Liver (tissue), 9 donors: Measurements from ENCODE around the gene ASTE1. TPM values are rescaled to one million over a fixed set of nuclear protein-coding genes. Genes with fewer than 3 reads are reported as not detected.

Source experiments
- DNase-seq: peaks from one replicate; pipeline ENCODE4 v3.0.0-alpha.2; 2017; ENCODE audit warnings: low spot score
- H3K27ac ChIP-seq, 2 donors: one replicate each; pipeline ENCODE4 v1.7.0; 2013; ENCODE audit warnings: inconsistent platforms in 2 of 2, low read length in 2 of 2, control low read depth in 1 of 2, low read depth in 1 of 2, mild to moderate bottlenecking in 1 of 2
- H3K27me3 ChIP-seq, 4 donors: one replicate each; pipeline versions ENCODE4 v1.6.1 to v1.7.0; 2013; ENCODE audit warnings: low read length in 3 of 4, inconsistent platforms in 1 of 4, mild to moderate bottlenecking in 1 of 4, moderate library complexity in 1 of 4; ENCODE audit not compliant: control insufficient read depth in 4 of 4, insufficient read depth in 4 of 4
- H3K36me3 ChIP-seq, 4 donors: one replicate each; pipeline versions ENCODE4 v1.6.1 to v1.7.0; 2013; ENCODE audit warnings: low read length in 3 of 4, mild to moderate bottlenecking in 3 of 4, low read depth in 1 of 4, moderate library complexity in 1 of 4; ENCODE audit not compliant: control insufficient read depth in 4 of 4, insufficient read depth in 3 of 4
- H3K4me1 ChIP-seq, 4 donors: one replicate each; pipeline versions ENCODE4 v1.6.1 to v1.7.0; 2013; ENCODE audit warnings: low read length in 3 of 4, mild to moderate bottlenecking in 3 of 4, moderate library complexity in 1 of 4; ENCODE audit not compliant: control insufficient read depth in 4 of 4, insufficient read depth in 4 of 4
- H3K4me3 ChIP-seq, 3 donors: one replicate each; pipeline versions ENCODE4 v1.6.1 to v1.7.0; 2013; ENCODE audit warnings: low read length in 3 of 3, control low read depth in 1 of 3, low read depth in 1 of 3, mild to moderate bottlenecking in 1 of 3
- H3K9ac ChIP-seq, 2 donors: one replicate each; pipeline ENCODE4 v1.7.0; 2013; ENCODE audit warnings: low read length in 2 of 2, mild to moderate bottlenecking in 2 of 2, moderate library complexity in 2 of 2, control low read depth in 1 of 2, low read depth in 1 of 2
- H3K9me3 ChIP-seq, 4 donors: one replicate each; pipeline versions ENCODE4 v1.6.1 to v1.7.0; 2013; ENCODE audit warnings: low read length in 3 of 4; ENCODE audit not compliant: control insufficient read depth in 4 of 4
- EGR1 ChIP-seq, 2 donors: IDR thresholded peaks; 2 replicates each; pipeline ENCODE4 v1.6.1; 2016 to 2018; ENCODE audit warnings: antibody characterized with exemption in 2 of 2, low read depth in 2 of 2
- FOXA1 ChIP-seq: IDR thresholded peaks from 2 replicates; pipeline ENCODE4 v1.6.1; 2016; ENCODE audit warnings: antibody characterized with exemption
- FOXA2 ChIP-seq: IDR thresholded peaks from 2 replicates; pipeline ENCODE4 v1.6.1; 2016; ENCODE audit warnings: antibody characterized with exemption
- GABPA ChIP-seq, 2 donors: IDR thresholded peaks in 1 of 2; conservative IDR thresholded peaks in 1 of 2; 2 replicates each; pipeline ENCODE4 v1.6.1; 2016; ENCODE audit warnings: antibody characterized with exemption in 2 of 2, mild to moderate bottlenecking in 1 of 2, moderate library complexity in 1 of 2
- HNF4A ChIP-seq, 2 donors: conservative IDR thresholded peaks; 2 replicates each; pipeline ENCODE4 v1.6.1; 2016; ENCODE audit warnings: antibody characterized with exemption in 2 of 2, mild to moderate bottlenecking in 2 of 2
- HNF4G ChIP-seq: IDR thresholded peaks from 2 replicates; pipeline ENCODE4 v1.6.1; 2016; ENCODE audit warnings: antibody characterized with exemption
- JUND ChIP-seq, 2 donors: IDR thresholded peaks; 2 replicates each; pipeline ENCODE4 v1.6.1; 2016; ENCODE audit warnings: antibody characterized with exemption in 2 of 2
- NR2F2 ChIP-seq: IDR thresholded peaks from 2 replicates; pipeline ENCODE4 v1.6.1; 2016; ENCODE audit warnings: antibody characterized with exemption
- RAD21 ChIP-seq, 2 donors: IDR thresholded peaks; 2 replicates each; pipeline ENCODE4 v1.6.1; 2016; ENCODE audit warnings: antibody characterized with exemption in 2 of 2, mild to moderate bottlenecking in 2 of 2
- RXRA ChIP-seq, 2 donors: IDR thresholded peaks; 2 replicates each; pipeline ENCODE4 v1.6.1; 2017 to 2018; ENCODE audit warnings: antibody characterized with exemption in 2 of 2, mild to moderate bottlenecking in 1 of 2
- SP1 ChIP-seq: IDR thresholded peaks from 2 replicates; pipeline ENCODE4 v1.6.1; 2018; ENCODE audit warnings: antibody characterized with exemption, mild to moderate bottlenecking
- TAF1 ChIP-seq: conservative IDR thresholded peaks from 2 replicates; pipeline ENCODE4 v1.6.1; 2016; ENCODE audit warnings: antibody characterized with exemption, mild to moderate bottlenecking
- YY1 ChIP-seq: IDR thresholded peaks from 2 replicates; pipeline ENCODE4 v1.6.1; 2016; ENCODE audit warnings: antibody characterized with exemption, mild to moderate bottlenecking
- WGBS: extraction: QIAGEN DNeasy Blood & Tissue Kit; methylation state at CpG from one replicate; pipeline ENCODE4 v1.1.7; 2013; 5-methylcytosine and 5-hydroxymethylcytosine counted together
- polyA plus RNA-seq, 2 donors: library from polyadenylated mRNA; stranded (reverse) in 1 of 2; unstranded in 1 of 2; fragments of 200-250 nt in 1 of 2; fragments of >200 nt in 1 of 2; fragmentation: Nextera tagmentation in 1 of 2; extraction: Ambion mirVana in 1 of 2; gene quantifications; one replicate each; pipeline versions ENCODE4 v1.2.1 to v1.2.3, GENCODE V29; 2013 to 2015
- total RNA-seq, 2 donors: library from RNA; depleted of rRNA; stranded (reverse); fragments of >200 nt; gene quantifications; one replicate each; pipeline ENCODE4 v1.2.3, GENCODE V29; 2014
- TF ChIP-seq, protein P1 (sequence below): IDR thresholded peaks from 2 replicates; pipeline ENCODE4 v1.6.1; 2016; ENCODE audit warnings: antibody characterized with exemption
- TF ChIP-seq, protein P2 (sequence below): IDR thresholded peaks from 2 replicates; pipeline ENCODE4 v1.6.1; 2016; ENCODE audit warnings: antibody characterized with exemption
- TF ChIP-seq, protein P3 (sequence below): IDR thresholded peaks from 2 replicates; pipeline ENCODE4 v1.6.1; 2016; ENCODE audit warnings: antibody characterized with exemption
- TF ChIP-seq, protein P4 (sequence below): IDR thresholded peaks from 2 replicates; pipeline ENCODE4 v1.6.1; 2016; ENCODE audit warnings: antibody characterized with exemption, mild to moderate bottlenecking
- TF ChIP-seq, protein P5 (sequence below): fragments of 150-350 bp; IDR thresholded peaks from 2 replicates; pipeline ENCODE4 v1.5.1; 2017; ENCODE audit warnings: improper control_type of control experiment, low read depth, low read length; ENCODE audit not compliant: missing input control
- donor health status: healthy.
- donor health status: healthy.
- donor health status: healthy.
- donor health status: healthy.
- donor health status: healthy.

The ASTE1 gene
- total and polyA plus RNA-seq, 4 donors = 2.6 to 6.0 (median 5.1) TPM

DNA sequence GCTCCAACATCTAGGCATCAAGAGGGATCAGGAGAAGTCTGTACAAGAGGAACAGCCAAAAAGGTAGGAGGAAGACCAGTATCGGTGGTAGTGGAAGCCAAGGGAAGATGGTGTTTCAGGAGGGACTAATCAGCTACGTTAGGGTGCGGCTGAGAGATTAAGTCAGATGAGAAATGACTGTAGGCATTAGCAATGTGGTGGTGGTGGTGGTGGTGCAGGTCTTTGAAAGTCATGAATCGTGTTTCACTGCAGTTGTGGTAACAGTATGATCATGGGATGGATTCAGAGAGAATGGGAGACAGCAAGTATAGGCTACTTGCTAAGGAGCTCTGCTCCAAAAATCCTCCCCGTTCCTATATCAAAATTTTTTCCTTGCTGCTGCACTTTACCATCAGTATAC is 35.5 kb downstream of the ASTE1 start:
- WGBS = 97% methylated on average over 5 of the region's 5 CpGs
- Histone ChIP-seq H3K4me3 (no peak overlapping the region), H3K27me3 (no peaks in the 10 kb centered on the region), H3K27ac (no peak overlapping the region), H3K9me3 (no peaks in the 10 kb centered on the region), H3K36me3 (peaks cover 0 to 8% (median 3%) of the 10 kb centered on the region in 4 donors), H3K9ac (no peak overlapping the region), H3K4me1 (no peaks in the 10 kb centered on the region)
- TF ChIP-seq SP1 = no peak
- no peak for TF ChIP-seq GABPA (IDR thresholded peaks at IDR 0.05 in 1 of 2, conservative IDR thresholded peaks at IDR 0.05 in 1 of 2)
- TF ChIP-seq TAF1 = no peak
- TF ChIP-seq, protein P1, sequence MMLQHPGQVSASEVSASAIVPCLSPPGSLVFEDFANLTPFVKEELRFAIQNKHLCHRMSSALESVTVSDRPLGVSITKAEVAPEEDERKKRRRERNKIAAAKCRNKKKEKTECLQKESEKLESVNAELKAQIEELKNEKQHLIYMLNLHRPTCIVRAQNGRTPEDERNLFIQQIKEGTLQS = no peak
- TF ChIP-seq, protein P2, sequence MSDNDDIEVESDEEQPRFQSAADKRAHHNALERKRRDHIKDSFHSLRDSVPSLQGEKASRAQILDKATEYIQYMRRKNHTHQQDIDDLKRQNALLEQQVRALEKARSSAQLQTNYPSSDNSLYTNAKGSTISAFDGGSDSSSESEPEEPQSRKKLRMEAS = no peak
- no peak for TF ChIP-seq RXRA (IDR thresholded peaks at IDR 0.05)
- no peak for TF ChIP-seq JUND (IDR thresholded peaks at IDR 0.05)
- no peak for TF ChIP-seq HNF4G
- DNase-seq = no peak

DNA sequence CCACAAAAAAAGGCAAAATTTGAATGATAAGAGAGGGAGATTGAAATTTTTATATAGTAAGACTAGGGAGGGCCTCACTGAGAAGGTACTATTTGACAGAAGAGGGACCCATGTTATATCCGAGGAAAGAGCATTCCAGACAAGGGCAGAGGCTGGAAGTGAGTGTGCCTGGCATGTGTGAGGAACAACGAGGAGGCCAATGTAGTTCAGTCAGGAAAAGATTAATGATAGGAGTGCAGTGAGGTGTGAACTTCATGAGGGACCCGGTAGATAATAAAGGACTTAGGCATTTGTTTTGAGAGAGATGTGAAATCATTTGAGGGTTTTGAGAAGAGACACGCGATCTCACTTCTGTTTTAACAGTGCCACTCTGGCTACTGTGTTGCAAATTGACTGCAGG is 36.3 kb downstream of the ASTE1 start:
- H3K36me3 ChIP-seq = peaks cover 0 to 8% (median 3%) of the 10 kb centered on the region in 4 donors
- TF ChIP-seq TAF1 (no peak), RXRA (IDR thresholded peaks at IDR 0.05) (no peak), FOXA2 (no peak), GABPA (IDR thresholded peaks at IDR 0.05 in 1 of 2, conservative IDR thresholded peaks at IDR 0.05 in 1 of 2) (no peak), YY1 (no peak), HNF4A (conservative IDR thresholded peaks at IDR 0.05) (no peak), NR2F2 (no peak), SP1 (no peak), JUND (IDR thresholded peaks at IDR 0.05) (no peak), FOXA1 (no peak), HNF4G (no peak), EGR1 (IDR thresholded peaks at IDR 0.05; ENCODE audit: low read depth in 2 of 2) (no peak), RAD21 (IDR thresholded peaks at IDR 0.05) (no peak)
- TF ChIP-seq, protein P2 = no peak
- TF ChIP-seq, protein P3, sequence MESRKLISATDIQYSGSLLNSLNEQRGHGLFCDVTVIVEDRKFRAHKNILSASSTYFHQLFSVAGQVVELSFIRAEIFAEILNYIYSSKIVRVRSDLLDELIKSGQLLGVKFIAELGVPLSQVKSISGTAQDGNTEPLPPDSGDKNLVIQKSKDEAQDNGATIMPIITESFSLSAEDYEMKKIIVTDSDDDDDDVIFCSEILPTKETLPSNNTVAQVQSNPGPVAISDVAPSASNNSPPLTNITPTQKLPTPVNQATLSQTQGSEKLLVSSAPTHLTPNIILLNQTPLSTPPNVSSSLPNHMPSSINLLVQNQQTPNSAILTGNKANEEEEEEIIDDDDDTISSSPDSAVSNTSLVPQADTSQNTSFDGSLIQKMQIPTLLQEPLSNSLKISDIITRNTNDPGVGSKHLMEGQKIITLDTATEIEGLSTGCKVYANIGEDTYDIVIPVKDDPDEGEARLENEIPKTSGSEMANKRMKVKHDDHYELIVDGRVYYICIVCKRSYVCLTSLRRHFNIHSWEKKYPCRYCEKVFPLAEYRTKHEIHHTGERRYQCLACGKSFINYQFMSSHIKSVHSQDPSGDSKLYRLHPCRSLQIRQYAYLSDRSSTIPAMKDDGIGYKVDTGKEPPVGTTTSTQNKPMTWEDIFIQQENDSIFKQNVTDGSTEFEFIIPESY = no peak
- TF ChIP-seq, protein P4, sequence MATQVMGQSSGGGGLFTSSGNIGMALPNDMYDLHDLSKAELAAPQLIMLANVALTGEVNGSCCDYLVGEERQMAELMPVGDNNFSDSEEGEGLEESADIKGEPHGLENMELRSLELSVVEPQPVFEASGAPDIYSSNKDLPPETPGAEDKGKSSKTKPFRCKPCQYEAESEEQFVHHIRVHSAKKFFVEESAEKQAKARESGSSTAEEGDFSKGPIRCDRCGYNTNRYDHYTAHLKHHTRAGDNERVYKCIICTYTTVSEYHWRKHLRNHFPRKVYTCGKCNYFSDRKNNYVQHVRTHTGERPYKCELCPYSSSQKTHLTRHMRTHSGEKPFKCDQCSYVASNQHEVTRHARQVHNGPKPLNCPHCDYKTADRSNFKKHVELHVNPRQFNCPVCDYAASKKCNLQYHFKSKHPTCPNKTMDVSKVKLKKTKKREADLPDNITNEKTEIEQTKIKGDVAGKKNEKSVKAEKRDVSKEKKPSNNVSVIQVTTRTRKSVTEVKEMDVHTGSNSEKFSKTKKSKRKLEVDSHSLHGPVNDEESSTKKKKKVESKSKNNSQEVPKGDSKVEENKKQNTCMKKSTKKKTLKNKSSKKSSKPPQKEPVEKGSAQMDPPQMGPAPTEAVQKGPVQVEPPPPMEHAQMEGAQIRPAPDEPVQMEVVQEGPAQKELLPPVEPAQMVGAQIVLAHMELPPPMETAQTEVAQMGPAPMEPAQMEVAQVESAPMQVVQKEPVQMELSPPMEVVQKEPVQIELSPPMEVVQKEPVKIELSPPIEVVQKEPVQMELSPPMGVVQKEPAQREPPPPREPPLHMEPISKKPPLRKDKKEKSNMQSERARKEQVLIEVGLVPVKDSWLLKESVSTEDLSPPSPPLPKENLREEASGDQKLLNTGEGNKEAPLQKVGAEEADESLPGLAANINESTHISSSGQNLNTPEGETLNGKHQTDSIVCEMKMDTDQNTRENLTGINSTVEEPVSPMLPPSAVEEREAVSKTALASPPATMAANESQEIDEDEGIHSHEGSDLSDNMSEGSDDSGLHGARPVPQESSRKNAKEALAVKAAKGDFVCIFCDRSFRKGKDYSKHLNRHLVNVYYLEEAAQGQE = no peak
- TF ChIP-seq, protein P5, sequence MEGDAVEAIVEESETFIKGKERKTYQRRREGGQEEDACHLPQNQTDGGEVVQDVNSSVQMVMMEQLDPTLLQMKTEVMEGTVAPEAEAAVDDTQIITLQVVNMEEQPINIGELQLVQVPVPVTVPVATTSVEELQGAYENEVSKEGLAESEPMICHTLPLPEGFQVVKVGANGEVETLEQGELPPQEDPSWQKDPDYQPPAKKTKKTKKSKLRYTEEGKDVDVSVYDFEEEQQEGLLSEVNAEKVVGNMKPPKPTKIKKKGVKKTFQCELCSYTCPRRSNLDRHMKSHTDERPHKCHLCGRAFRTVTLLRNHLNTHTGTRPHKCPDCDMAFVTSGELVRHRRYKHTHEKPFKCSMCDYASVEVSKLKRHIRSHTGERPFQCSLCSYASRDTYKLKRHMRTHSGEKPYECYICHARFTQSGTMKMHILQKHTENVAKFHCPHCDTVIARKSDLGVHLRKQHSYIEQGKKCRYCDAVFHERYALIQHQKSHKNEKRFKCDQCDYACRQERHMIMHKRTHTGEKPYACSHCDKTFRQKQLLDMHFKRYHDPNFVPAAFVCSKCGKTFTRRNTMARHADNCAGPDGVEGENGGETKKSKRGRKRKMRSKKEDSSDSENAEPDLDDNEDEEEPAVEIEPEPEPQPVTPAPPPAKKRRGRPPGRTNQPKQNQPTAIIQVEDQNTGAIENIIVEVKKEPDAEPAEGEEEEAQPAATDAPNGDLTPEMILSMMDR = no peak
- TF ChIP-seq, protein P1 = no peak
- H3K4me1 ChIP-seq = no peaks in the 10 kb centered on the region
- no peak overlapping the region for H3K9ac ChIP-seq
- H3K4me3 ChIP-seq = no peak overlapping the region
- H3K9me3 ChIP-seq = no peaks in the 10 kb centered on the region
- no peak overlapping the region for H3K27ac ChIP-seq
- H3K27me3 ChIP-seq = no peaks in the 10 kb centered on the region
- 75% methylated on average over 5 of the region's 5 CpGs for WGBS
- DNase-seq = no peak
